H1 (cell line): ENCODE data around the gene ECSIT. TPM values are rescaled to one million over a fixed set of nuclear protein-coding genes. Genes with fewer than 3 reads are reported as not detected.

Experiments used
- CTCF ChIA-PET: fragments of 300-600 bp; sonication (Branson Sonifier 250); formaldehyde crosslinking; loops from one replicate; lab custom pipeline; 2021; ENCODE audit not compliant: partially characterized antibody; lab: Charles Lee
- POLR2A ChIA-PET: fragments of 300-600 bp; sonication (Branson Sonifier 250); formaldehyde crosslinking; loops from one replicate; lab custom pipeline; 2021; ENCODE audit warnings: inconsistent platforms; ENCODE audit not compliant: partially characterized antibody; lab: Charles Lee
- DNase-seq, 2 experiments: peaks; one replicate each; pipeline versions ENCODE4 v3.0.0 to v3.0.0-alpha.2; 2010 to 2022; ENCODE audit warnings: low spot score in 2 of 2, low read depth in 1 of 2, mixed read lengths in 1 of 2
- FAIRE-seq: peaks from 2 replicates; lab custom pipeline; 2011; peaks lifted over from hg19 to GRCh38; lab: Jason Lieb, UNC
- H2AFZ ChIP-seq: 2 replicates; pipeline ENCODE4 v1.8.1; 2012; ENCODE audit warnings: low read length, inconsistent platforms
- H2AK5ac ChIP-seq: 2 replicates; pipeline ENCODE4 v1.6.1; 2013; ENCODE audit warnings: low read depth, low read length
- H2BK120ac ChIP-seq: replicated peaks from 2 replicates; pipeline ENCODE3; 2013; ENCODE audit warnings: low read depth, low read length, inconsistent platforms
- H2BK12ac ChIP-seq: 2 replicates; pipeline ENCODE4 v1.6.1; 2013; ENCODE audit warnings: low read depth, low read length
- H2BK15ac ChIP-seq: 2 replicates; pipeline ENCODE4 v1.6.1; 2013; ENCODE audit warnings: low read length
- H2BK20ac ChIP-seq: 2 replicates; pipeline ENCODE4 v1.6.1; 2013; ENCODE audit warnings: low read length
- H2BK5ac ChIP-seq: 2 replicates; pipeline ENCODE4 v1.6.1; 2013; ENCODE audit warnings: low read depth, low read length
- H3K14ac ChIP-seq: 2 replicates; pipeline ENCODE4 v1.6.1; 2013; ENCODE audit warnings: inconsistent platforms; ENCODE audit not compliant: insufficient read length
- H3K18ac ChIP-seq: 2 replicates; pipeline ENCODE4 v1.6.1; 2013; ENCODE audit warnings: low read length; ENCODE audit errors: extremely low read depth
- H3K23ac ChIP-seq: 2 replicates; pipeline ENCODE4 v1.6.1; 2013; ENCODE audit warnings: inconsistent platforms; ENCODE audit not compliant: insufficient read length
- H3K23me2 ChIP-seq: 2 replicates; pipeline ENCODE4 v1.6.1; 2013; ENCODE audit warnings: low read depth, low read length
- H3K27ac ChIP-seq: 2 replicates; pipeline ENCODE4 v1.6.1; 2011; ENCODE audit warnings: low read depth, low read length, inconsistent platforms
- H3K27me3 ChIP-seq, 4 experiments: replicated peaks in 1 of 4; 1 replicate in 1 of 4; 2 replicates in 3 of 4; pipeline versions ENCODE4 v1.6.1 to v1.8.1; 2011 to 2013; ENCODE audit warnings: low read length in 3 of 4, mild to moderate bottlenecking in 3 of 4, inconsistent platforms in 2 of 4, mixed read lengths in 2 of 4, moderate library complexity in 1 of 4; ENCODE audit not compliant: control insufficient read depth in 3 of 4, insufficient read depth in 3 of 4; ENCODE audit errors: extremely low read depth in 1 of 4
- H3K36me3 ChIP-seq, 4 experiments: 2 replicates each; pipeline versions ENCODE4 v1.6.1 to v1.8.1; 2011 to 2013; ENCODE audit warnings: mild to moderate bottlenecking in 4 of 4, low read length in 3 of 4, moderate library complexity in 2 of 4, control low read depth in 1 of 4, inconsistent platforms in 1 of 4; ENCODE audit not compliant: insufficient read depth in 4 of 4, control insufficient read depth in 2 of 4
- H3K4ac ChIP-seq: replicated peaks from 2 replicates; pipeline ENCODE3; 2013; ENCODE audit warnings: low read length, low read depth, mixed read lengths, inconsistent platforms; ENCODE audit not compliant: insufficient read length
- H3K4me1 ChIP-seq, 4 experiments: replicated peaks in 1 of 4; 1 replicate in 1 of 4; 2 replicates in 3 of 4; pipeline versions ENCODE4 v1.6.1 to v1.8.1; 2011 to 2013; ENCODE audit warnings: low read length in 3 of 4, inconsistent platforms in 2 of 4, mixed read lengths in 1 of 4; ENCODE audit not compliant: insufficient read depth in 4 of 4, control insufficient read depth in 3 of 4
- H3K4me2 ChIP-seq, 2 experiments: 2 replicates each; pipeline versions ENCODE4 v1.6.1 to v1.8.1; 2011 to 2013; ENCODE audit warnings: low read depth in 2 of 2, low read length in 2 of 2, control low read depth in 1 of 2, inconsistent platforms in 1 of 2, mild to moderate bottlenecking in 1 of 2; ENCODE audit not compliant: insufficient read depth in 1 of 2
- H3K4me3 ChIP-seq, 4 experiments: fragments of 200-600, 300-600 bp in 1 of 4; sonication (generic), shearing (Covaris generic), sonication (Bioruptor Twin) in 1 of 4; 2 replicates each; pipeline versions ENCODE4 v1.5.1 to v1.8.1; 2011 to 2016; ENCODE audit warnings: low read length in 4 of 4, low read depth in 3 of 4, control low read depth in 2 of 4, inconsistent platforms in 2 of 4, mild to moderate bottlenecking in 2 of 4, mixed read lengths in 1 of 4, moderate library complexity in 1 of 4; ENCODE audit not compliant: insufficient read depth in 2 of 4; ENCODE audit errors: extremely low read depth in 1 of 4
- H3K56ac ChIP-seq: replicated peaks from 2 replicates; pipeline ENCODE3; 2013; ENCODE audit warnings: low read depth, mild to moderate bottlenecking, mixed read lengths, low read length, inconsistent platforms; ENCODE audit not compliant: insufficient read length
- H3K79me1 ChIP-seq: 2 replicates; pipeline ENCODE4 v1.6.1; 2013; ENCODE audit warnings: low read depth, low read length, control low read depth
- H3K79me2 ChIP-seq, 2 experiments: 2 replicates each; pipeline versions ENCODE4 v1.6.1 to v1.8.1; 2012 to 2013; ENCODE audit warnings: low read length in 2 of 2, mild to moderate bottlenecking in 2 of 2, inconsistent platforms in 1 of 2; ENCODE audit not compliant: insufficient read depth in 2 of 2, control insufficient read depth in 1 of 2
- H3K9ac ChIP-seq, 4 experiments: replicated peaks in 1 of 4; 1 replicate in 1 of 4; 2 replicates in 3 of 4; pipeline versions ENCODE4 v1.6.1 to v1.8.1; 2011 to 2013; ENCODE audit warnings: low read depth in 3 of 4, low read length in 3 of 4, control low read depth in 2 of 4, mild to moderate bottlenecking in 2 of 4, moderate library complexity in 2 of 4, inconsistent platforms in 1 of 4; ENCODE audit errors: extremely low read depth in 1 of 4
- H3K9me3 ChIP-seq, 2 experiments: 2 replicates each; pipeline versions ENCODE4 v1.6.1 to v1.8.1; 2012 to 2013; ENCODE audit warnings: mild to moderate bottlenecking in 2 of 2, moderate library complexity in 2 of 2, control low read depth in 1 of 2, inconsistent platforms in 1 of 2, low read depth in 1 of 2, low read length in 1 of 2, mixed read lengths in 1 of 2; ENCODE audit not compliant: insufficient read depth in 2 of 2
- H4K20me1 ChIP-seq, 2 experiments: replicated peaks in 1 of 2; 2 replicates each; pipeline versions ENCODE3 to v1.8.1; 2011 to 2013; ENCODE audit warnings: inconsistent platforms in 2 of 2, low read length in 2 of 2, mild to moderate bottlenecking in 1 of 2; ENCODE audit not compliant: insufficient read depth in 2 of 2, control insufficient read depth in 1 of 2
- H4K5ac ChIP-seq: 2 replicates; pipeline ENCODE4 v1.6.1; 2013; ENCODE audit warnings: low read length, low read depth, mixed read lengths, inconsistent platforms; ENCODE audit not compliant: insufficient read length
- H4K8ac ChIP-seq: 2 replicates; pipeline ENCODE4 v1.8.0; 2013; ENCODE audit warnings: mild to moderate bottlenecking, moderate library complexity, low read length, inconsistent platforms; ENCODE audit not compliant: insufficient read depth; ENCODE audit errors: extremely low read depth
- H4K91ac ChIP-seq: replicated peaks from 2 replicates; pipeline ENCODE3; 2013; ENCODE audit warnings: low read length, mixed read lengths, inconsistent platforms; ENCODE audit not compliant: insufficient read length
- CBX5 ChIP-seq: fragments of 300-800, 300-1000 bp; sonication (generic); IDR thresholded peaks from 2 replicates; pipeline ENCODE4 v1.7.1; 2016; ENCODE audit warnings: antibody characterized with exemption, low read length, low read depth
- RAD21 ChIP-seq, 2 experiments: IDR thresholded peaks in 1 of 2; conservative IDR thresholded peaks in 1 of 2; 2 replicates each; pipeline ENCODE4 v1.6.1; 2011; ENCODE audit warnings: low read depth in 2 of 2, low read length in 2 of 2, improper control_type of control experiment in 1 of 2, inconsistent platforms in 1 of 2, mild to moderate bottlenecking in 1 of 2, moderate library complexity in 1 of 2
- WGBS, 2 experiments: shearing (Covaris generic) in 1 of 2; methylation state at CpG; one replicate each; pipeline versions ENCODE4 v1.1.6 to v1.1.7; 2013 to 2015; ENCODE audit warnings: low lambda C conversion rate in 2 of 2, mixed read lengths in 2 of 2, inconsistent platforms in 1 of 2, low coverage in 1 of 2, missing lambda C conversion rate in 1 of 2; ENCODE audit not compliant: insufficient replicate concordance in 2 of 2, insufficient coverage in 1 of 2, insufficient read length in 1 of 2; ENCODE audit errors: extremely low coverage in 1 of 2, missing lambda C conversion rate in 1 of 2; 5-methylcytosine and 5-hydroxymethylcytosine counted together
- polyA plus RNA-seq, 7 experiments: library from polyadenylated mRNA; depleted of rRNA in 3 of 7; stranded (reverse) in 5 of 7; unstranded in 2 of 7; fragments of >200 nt in 5 of 7; fragments of 200-250 nt in 2 of 7; gene quantifications; 1 replicate in 5 of 7; 2 replicates in 1 of 7; 4 replicates in 1 of 7; pipeline versions ENCODE4 v1.2.1 to v1.2.3, GENCODE V29; 2011 to 2013; ENCODE audit warnings: missing spikeins in 2 of 7, mixed read lengths in 2 of 7
- total RNA-seq: library from RNA; stranded (reverse); fragmentation: NEBNext Ultra II Directional; extraction: Animal tissue kit (Norgen Biotek cat#: 25700); gene quantifications from 2 replicates; pipeline ENCODE4 v1.2.1, GENCODE V29; 2021
- TF ChIP-seq, protein P1 (sequence below): IDR thresholded peaks from 2 replicates; pipeline ENCODE4 v1.6.1; 2011; ENCODE audit warnings: low read length, improper control_type of control experiment

The ECSIT gene
- total and polyA plus RNA-seq, 2 of the 8 experiments (the other 6 are each of a cell fraction or from before 2014, with no cell fraction given): 55.7 to 74.1 TPM

DNA sequence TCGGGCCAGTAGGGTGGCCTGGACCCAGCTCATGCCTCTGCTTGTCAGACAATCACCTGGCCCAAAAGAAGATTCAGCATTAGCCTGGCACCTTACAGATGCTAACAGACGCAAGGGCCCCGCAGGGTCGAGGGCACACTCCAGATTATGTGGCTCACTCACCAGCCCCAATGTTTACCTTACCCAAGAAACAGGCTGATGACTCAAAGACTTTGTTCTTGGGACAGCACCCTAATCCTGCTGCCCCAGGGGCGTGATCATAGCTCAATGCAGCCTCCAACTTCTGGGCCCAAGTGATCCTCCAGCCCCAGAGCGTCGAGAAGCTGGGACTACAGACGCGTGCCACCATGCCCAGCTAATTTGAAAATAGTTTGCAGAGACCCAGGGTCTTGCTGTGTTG is 9.8 kb downstream of the ECSIT start:
- Histone ChIP-seq H4K5ac (no peak overlapping the region), H3K9me3 (no peaks in the 10 kb centered on the region), H2BK12ac (no peak overlapping the region), H2BK20ac (no peak overlapping the region), H3K18ac (no peak overlapping the region), H3K27me3 (no peaks in the 10 kb centered on the region), H2AFZ (no peak overlapping the region), H3K23ac (no peak overlapping the region), H3K14ac (no peak overlapping the region)
- TF ChIP-seq CBX5 (no peak), RAD21 (IDR thresholded peaks at IDR 0.05 in 1 of 2, conservative IDR thresholded peaks at IDR 0.05 in 1 of 2; ENCODE audit: low read depth in 2 of 2, low read length in 2 of 2) (no peak)
- TF ChIP-seq, protein P1, sequence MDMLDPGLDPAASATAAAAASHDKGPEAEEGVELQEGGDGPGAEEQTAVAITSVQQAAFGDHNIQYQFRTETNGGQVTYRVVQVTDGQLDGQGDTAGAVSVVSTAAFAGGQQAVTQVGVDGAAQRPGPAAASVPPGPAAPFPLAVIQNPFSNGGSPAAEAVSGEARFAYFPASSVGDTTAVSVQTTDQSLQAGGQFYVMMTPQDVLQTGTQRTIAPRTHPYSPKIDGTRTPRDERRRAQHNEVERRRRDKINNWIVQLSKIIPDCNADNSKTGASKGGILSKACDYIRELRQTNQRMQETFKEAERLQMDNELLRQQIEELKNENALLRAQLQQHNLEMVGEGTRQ: no peak
- TF ChIP-seq, all 59 proteins: peak for 0
- H4K91ac ChIP-seq: no peak overlapping the region
- peaks cover 0 to 3% of the 10 kb centered on the region in 2 experiments for H4K20me1 ChIP-seq
- H2BK5ac ChIP-seq: no peak overlapping the region
- H3K79me2 ChIP-seq: no peaks in the 10 kb centered on the region
- CTCF ChIA-PET: interaction anchor here (1.0 to 1.9 kb wide), 3 partner anchors 11 to 49 kb away, joined by 3 to 6 read pairs (median 3); no protein-coding TSS in a partner anchor
- no peaks in the 10 kb centered on the region for H3K23me2 ChIP-seq
- POLR2A ChIA-PET: interaction anchor here (1.3 to 2.1 kb wide), 2 partner anchors 9 to 26 kb away, joined by 4 to 8 read pairs; partner anchors contain the start of gene ECSIT
- 93% methylated on average over 9 of the region's 9 CpGs; no CpG with 5 or more reads in 1 of the 2 experiments for WGBS, 2 experiments
- no peak overlapping the region for H3K4me2 ChIP-seq
- H2BK120ac ChIP-seq: no peak overlapping the region
- H3K27ac ChIP-seq: no peak overlapping the region
- no peak overlapping the region for H2BK15ac ChIP-seq
- DNase-seq: no peak
- no peak overlapping the region for H2AK5ac ChIP-seq
- H3K4ac ChIP-seq: no peak overlapping the region
- no peaks in the 10 kb centered on the region for H3K4me1 ChIP-seq
- no peak overlapping the region for H3K9ac ChIP-seq
- no peak overlapping the region for H4K8ac ChIP-seq
- H3K4me3 ChIP-seq: no peak overlapping the region
- no peak for FAIRE-seq
- H3K36me3 ChIP-seq: peaks cover 0 to 3% (median 0%) of the 10 kb centered on the region in 4 experiments; a peak in 2 of 8 replicates
- no peak overlapping the region for H3K56ac ChIP-seq
- H3K79me1 ChIP-seq: no peaks in the 10 kb centered on the region; the same call in 1 of the 2 replicates
